Amniotic stem cell (primary cell): Measurements from ENCODE around the gene LVRN.
A peak's percentile ranks its signal among the peaks of the same experiment; 100 is the strongest.

Experiments
- DNase-seq: peaks from one replicate; lab custom pipeline; 2025; lab: John Stamatoyannopoulos, UW

The LVRN gene

GRCh38 chr5:116025866-116026265 lies 63.6 kb downstream of the LVRN start:
- DNase-seq, result no peak

- DNase-seq, result peak; percentile 50
These were observed 69.8 kb downstream of the LVRN start, which contains the start of gene ARL14EPL for GRCh38 chr5:116032094-116032517. Gene ARL14EPL (plus strand): TSS chr5:116032472. CDS start chr5:116051466, 18,994 bp downstream.

GRCh38 chr5:116032991-116033390 lies 70.7 kb downstream of the LVRN start:
- no peak for DNase-seq

GRCh38 chr5:116035123-116035522 lies 72.8 kb downstream of the LVRN start:
- DNase-seq, result no peak

GRCh38 chr5:116037236-116037822 lies 75.1 kb downstream of the LVRN start:
- no peak for DNase-seq

GRCh38 chr5:116038817-116039216 lies 76.5 kb downstream of the LVRN start:
- no peak for DNase-seq

- no peak for DNase-seq
These were observed 80.1 kb downstream of the LVRN start for GRCh38 chr5:116042375-116042774.

GRCh38 chr5:116044073-116044472 lies 81.8 kb downstream of the LVRN start:
- no peak for DNase-seq

- DNase-seq, result no peak
These were observed 83.5 kb downstream of the LVRN start for GRCh38 chr5:116045821-116046220.

- DNase-seq, result no peak
These were observed 84.0 kb downstream of the LVRN start for GRCh38 chr5:116046261-116046660.

- no peak for DNase-seq
These were observed 84.5 kb downstream of the LVRN start for GRCh38 chr5:116046823-116047222.

GRCh38 chr5:116058346-116058936 lies 96.2 kb downstream of the LVRN start:
- DNase-seq, result no peak

- no peak for DNase-seq
These were observed 100.1 kb downstream of the LVRN start for GRCh38 chr5:116062352-116062751.

- no peak for DNase-seq
These were observed 101.7 kb downstream of the LVRN start for GRCh38 chr5:116063950-116064349.

GRCh38 chr5:116068028-116068632 lies 105.9 kb downstream of the LVRN start:
- DNase-seq, result peak; percentile 62

GRCh38 chr5:116071211-116071610 lies 108.9 kb downstream of the LVRN start:
- DNase-seq, result no peak

GRCh38 chr5:116075191-116075831 lies 113.0 kb downstream of the LVRN start:
- DNase-seq, result no peak

GRCh38 chr5:116076496-116076895 lies 114.2 kb downstream of the LVRN start:
- DNase-seq, result no peak
